ENCODE measurements around the gene PWWP2B. TPM values are rescaled to one million over a fixed set of nuclear protein-coding genes. Genes with fewer than 3 reads are reported as not detected.
A peak's percentile ranks its signal among the peaks of the same experiment; 100 is the strongest.

PWWP2B gene
- total RNA-seq, 6 experiments from 2014 or later, result 3.0 to 12.2 (median 5.1) TPM

GRCh38 chr10:132465193-132465888 is 68.3 kb downstream of the PWWP2B start:
- intact Hi-C loops (cut with DNase I), result loop anchor here in 1 of 2 donors (10.0 kb wide), 1 partner anchor 69 kb away; the partner anchor contains the start of gene INPP5A
- Histone ChIP-seq H3K9me3 (no peaks in the 10 kb centered on the region), H3K27me3 (no peaks in the 10 kb centered on the region), H3K36me3 (no peaks in the 10 kb centered on the region), H3K27ac (peak overlapping the region in 1 of 3 donors; percentile 28), H3K4me3 (no peak overlapping the region), H3K4me1 (no peaks in the 10 kb centered on the region)
- DNase-seq, result peak in 2 of 3 donors; percentile 11 to 46
- 83% methylated on average over 1 of the region's 35 CpGs for whole genome bisulfite sequencing (ENCODE audit: insufficient coverage, low coverage, low lambda C conversion rate, missing lambda C conversion rate)
- no peak for ATAC-seq
- TF ChIP-seq CTCF (IDR thresholded peaks at IDR 0.05) (no peak), POLR2A (IDR thresholded peaks at IDR 0.05) (no peak)

- H3K9me3 ChIP-seq, result no peaks in the 10 kb centered on the region
- H3K36me3 ChIP-seq, result no peaks in the 10 kb centered on the region
- H3K27me3 ChIP-seq, result no peaks in the 10 kb centered on the region
- H3K4me1 ChIP-seq, result no peaks in the 10 kb centered on the region
- WGBS (ENCODE audit: insufficient coverage, low coverage, low lambda C conversion rate, missing lambda C conversion rate), result 69% methylated on average over 7 of the region's 20 CpGs
- H3K4me3 ChIP-seq, result no peak overlapping the region
- TF ChIP-seq CTCF (IDR thresholded peaks at IDR 0.05) (no peak), POLR2A (IDR thresholded peaks at IDR 0.05) (no peak)
- intact Hi-C loops (cut with DNase I), result loop anchor here in 1 of 2 donors (10.0 kb wide), 1 partner anchor 69 kb away; the partner anchor contains the start of gene INPP5A
- ATAC-seq (no peak), DNase-seq (peak in 2 of 3 donors; percentile 15 to 35)
- no peak overlapping the region for H3K27ac ChIP-seq
These were observed 69.0 kb downstream of the PWWP2B start for GRCh38 chr10:132465889-132466519.

- Histone ChIP-seq H3K27ac (no peak overlapping the region), H3K9me3 (no peaks in the 10 kb centered on the region), H3K36me3 (no peaks in the 10 kb centered on the region), H3K4me3 (no peak overlapping the region), H3K4me1 (no peaks in the 10 kb centered on the region), H3K27me3 (no peaks in the 10 kb centered on the region)
- DNase-seq (peak; percentile 19 to 43 (median 42)), ATAC-seq (no peak)
- WGBS (ENCODE audit: insufficient coverage, low coverage, low lambda C conversion rate, missing lambda C conversion rate), result 90% methylated on average over 9 of the region's 29 CpGs
- intact Hi-C loops (cut with DNase I), result loop anchor here in 1 of 2 donors (10.0 kb wide), 1 partner anchor 68 kb away; the partner anchor contains the start of gene INPP5A
- TF ChIP-seq POLR2A (IDR thresholded peaks at IDR 0.05) (no peak), CTCF (IDR thresholded peaks at IDR 0.05) (no peak)
These were observed 69.8 kb downstream of the PWWP2B start for GRCh38 chr10:132466520-132467463.

Other genes with a start within 250 kb of the PWWP2B start
- gene DPYSL4, start 210.3 kb upstream of the PWWP2B start, total RNA-seq, result under 1 TPM in 3 of 6 experiments, not detected in 3; 0.24 to 0.31 (median 0.25) TPM
- gene STK32C, start 89.2 kb upstream of the PWWP2B start, total RNA-seq, result 1 to 10 TPM; 1.6 to 3.5 (median 2.1) TPM
- 1 to 10 TPM; 2.2 to 5.4 (median 3.2) TPM for gene LRRC27, start 65.0 kb upstream of the PWWP2B start, total RNA-seq
- gene INPP5A, start 140.6 kb downstream of the PWWP2B start, total RNA-seq, result 10 to 100 TPM; 12.5 to 24.6 (median 16.9) TPM